CD4-positive, alpha-beta T cell treated with Interleukin-4 for 4 hours (primary cell): ENCODE measurements around the gene ATF7.
"Not testable (repeated sequence)": the region's sequence is repeated elsewhere in the genome, so short reads cannot be mapped to it uniquely, and the experiment has no call there.

ENCODE experiments used
- DNase-seq: peaks from one replicate; pipeline ENCODE4 v3.0.0-alpha.2; 2020

Gene ATF7

GRCh38 chr12:53593707-53594106 is 32.5 kb downstream of the ATF7 start:
- no peak for DNase-seq

GRCh38 chr12:53593031-53593430 is 33.2 kb downstream of the ATF7 start:
- no peak for DNase-seq

GRCh38 chr12:53592426-53592825 is 33.8 kb downstream of the ATF7 start:
- no peak for DNase-seq

- no peak for DNase-seq
These were observed 34.6 kb downstream of the ATF7 start for GRCh38 chr12:53591301-53592206.

GRCh38 chr12:53590652-53591051 is 35.5 kb downstream of the ATF7 start:
- no peak for DNase-seq

- DNase-seq, result no peak
These were observed 36.3 kb downstream of the ATF7 start for GRCh38 chr12:53589915-53590314.

- no peak for DNase-seq
These were observed 36.8 kb downstream of the ATF7 start for GRCh38 chr12:53589423-53589822.

GRCh38 chr12:53588123-53588522 is 38.1 kb downstream of the ATF7 start:
- no peak for DNase-seq

- DNase-seq, result no peak
These were observed 39.4 kb downstream of the ATF7 start for GRCh38 chr12:53586745-53587144.

- no peak for DNase-seq
These were observed 40.6 kb downstream of the ATF7 start for GRCh38 chr12:53585448-53586125.

GRCh38 chr12:53579545-53579955 is 46.6 kb downstream of the ATF7 start:
- no peak for DNase-seq

GRCh38 chr12:53578783-53579182 is 47.4 kb downstream of the ATF7 start:
- no peak for DNase-seq

GRCh38 chr12:53577941-53578352 is 48.2 kb downstream of the ATF7 start:
- DNase-seq, result no peak

- no peak for DNase-seq
These were observed 50.5 kb downstream of the ATF7 start for GRCh38 chr12:53575502-53576249.

- no peak for DNase-seq
These were observed 53.9 kb downstream of the ATF7 start for GRCh38 chr12:53572134-53572758.

GRCh38 chr12:53571295-53571694 is 54.9 kb downstream of the ATF7 start:
- DNase-seq, result no peak

GRCh38 chr12:53568809-53569557 is 57.2 kb downstream of the ATF7 start:
- no peak for DNase-seq

- no peak for DNase-seq
These were observed 58.0 kb downstream of the ATF7 start for GRCh38 chr12:53567961-53568808.

- DNase-seq, result not testable (repeated sequence)
These were observed 60.8 kb downstream of the ATF7 start for GRCh38 chr12:53565376-53565775.

- no peak for DNase-seq
These were observed 61.2 kb downstream of the ATF7 start for GRCh38 chr12:53564941-53565340.

GRCh38 chr12:53564278-53564677 is 61.9 kb downstream of the ATF7 start:
- no peak for DNase-seq
